Astrocyte (in vitro differentiated cells and primary cell): ENCODE measurements around the gene CTDSPL.
"Not testable (repeated sequence)": the region's sequence is repeated elsewhere in the genome, so short reads cannot be mapped to it uniquely, and the experiment has no call there.

Source experiments
- EZH2 ChIP-seq: IDR thresholded peaks from 2 replicates; pipeline ENCODE4 v1.6.1; 2012; ENCODE audit warnings: mild to moderate bottlenecking, low read length, inconsistent platforms; ENCODE audit not compliant: insufficient read depth
- TF ChIP-seq, protein P1 (sequence below): IDR thresholded peaks from 2 replicates; pipeline ENCODE4 v1.5.1; 2011; ENCODE audit warnings: low read depth, mild to moderate bottlenecking, inconsistent platforms, low read length, moderate library complexity; ENCODE audit not compliant: insufficient read depth

DNA sequence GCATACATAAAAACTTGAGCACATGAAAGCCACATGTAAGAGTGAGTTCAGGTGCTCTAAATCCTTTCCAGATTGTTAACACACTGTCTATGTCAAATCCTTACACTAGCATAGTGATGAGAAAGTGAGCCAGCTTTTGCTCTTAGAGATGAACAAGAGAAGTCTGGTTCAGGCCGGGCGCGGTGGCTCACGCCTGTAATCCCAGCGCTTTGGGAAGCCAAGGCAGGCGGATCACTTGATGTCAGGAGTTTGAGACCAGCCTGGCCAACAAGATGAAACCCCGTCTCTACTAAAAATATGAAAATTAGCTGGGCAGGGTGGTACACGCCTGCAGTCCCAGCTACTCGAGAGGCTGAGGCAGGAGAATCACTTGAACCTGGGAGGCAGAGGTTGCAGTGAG is 46.5 kb upstream of the CTDSPL start:
- TF ChIP-seq, protein P1, sequence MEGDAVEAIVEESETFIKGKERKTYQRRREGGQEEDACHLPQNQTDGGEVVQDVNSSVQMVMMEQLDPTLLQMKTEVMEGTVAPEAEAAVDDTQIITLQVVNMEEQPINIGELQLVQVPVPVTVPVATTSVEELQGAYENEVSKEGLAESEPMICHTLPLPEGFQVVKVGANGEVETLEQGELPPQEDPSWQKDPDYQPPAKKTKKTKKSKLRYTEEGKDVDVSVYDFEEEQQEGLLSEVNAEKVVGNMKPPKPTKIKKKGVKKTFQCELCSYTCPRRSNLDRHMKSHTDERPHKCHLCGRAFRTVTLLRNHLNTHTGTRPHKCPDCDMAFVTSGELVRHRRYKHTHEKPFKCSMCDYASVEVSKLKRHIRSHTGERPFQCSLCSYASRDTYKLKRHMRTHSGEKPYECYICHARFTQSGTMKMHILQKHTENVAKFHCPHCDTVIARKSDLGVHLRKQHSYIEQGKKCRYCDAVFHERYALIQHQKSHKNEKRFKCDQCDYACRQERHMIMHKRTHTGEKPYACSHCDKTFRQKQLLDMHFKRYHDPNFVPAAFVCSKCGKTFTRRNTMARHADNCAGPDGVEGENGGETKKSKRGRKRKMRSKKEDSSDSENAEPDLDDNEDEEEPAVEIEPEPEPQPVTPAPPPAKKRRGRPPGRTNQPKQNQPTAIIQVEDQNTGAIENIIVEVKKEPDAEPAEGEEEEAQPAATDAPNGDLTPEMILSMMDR, result not testable (repeated sequence)
- not testable (repeated sequence) for TF ChIP-seq EZH2
